HFF-Myc (cell line): ENCODE measurements around the gene FHL3.

ENCODE experiments used
- DNase-seq: peaks from one replicate; pipeline ENCODE4 v3.0.0-alpha.2; 2011; ENCODE audit warnings: low read depth; ENCODE audit errors: extremely low read depth
- H3K4me3 ChIP-seq: replicated peaks from 2 replicates; pipeline ENCODE4 v1.5.1; 2011; ENCODE audit warnings: low read depth, mild to moderate bottlenecking, control low read depth, low read length
- CTCF ChIP-seq: IDR thresholded peaks from 2 replicates; pipeline ENCODE4 v1.5.1; 2012; ENCODE audit warnings: mild to moderate bottlenecking, low read depth, low read length, control low read depth; ENCODE audit errors: missing control alignments

FHL3 gene

DNA sequence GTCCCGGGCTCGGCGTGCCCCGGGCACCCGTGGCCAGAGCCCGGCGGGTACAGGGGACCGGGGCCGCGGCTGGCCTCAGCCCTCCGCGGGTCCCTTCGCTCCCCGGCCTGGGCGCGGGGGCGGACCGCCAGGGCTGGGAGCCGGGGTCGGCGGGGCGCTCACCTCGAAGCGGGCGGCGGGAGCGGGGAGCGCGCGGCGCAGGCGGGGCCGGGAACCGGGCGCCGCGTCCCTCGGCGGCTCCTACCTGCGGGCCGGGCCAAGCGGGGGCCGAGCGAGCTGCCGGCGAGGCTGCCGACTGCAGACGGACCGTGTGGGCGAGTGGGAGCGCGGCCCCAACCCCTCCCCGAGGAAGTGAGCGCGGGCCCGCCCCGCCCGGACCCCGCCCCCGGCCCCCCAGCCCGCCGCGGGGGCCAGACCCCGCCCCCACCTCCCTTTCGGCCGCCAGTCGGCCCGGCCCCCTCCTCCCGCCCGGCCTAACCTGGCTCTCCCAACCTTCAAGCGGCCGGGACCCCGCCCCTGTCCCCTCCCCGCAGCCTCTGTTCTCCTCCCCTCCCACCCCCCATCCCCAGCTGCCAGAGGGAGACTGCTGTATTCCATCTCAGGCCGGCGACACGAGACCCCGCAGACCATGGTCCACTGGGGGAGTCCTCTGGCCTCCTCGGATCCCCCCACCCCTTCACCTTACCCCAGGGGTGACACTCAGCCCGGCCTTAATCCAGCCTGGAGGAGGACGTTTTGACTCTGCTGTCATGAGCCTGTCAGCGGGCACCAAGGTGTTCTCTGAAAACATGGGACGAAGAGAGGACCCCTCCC is at the start of gene FHL3:
Gene FHL3, minus strand, starts transcription at position 320 of the 813 bp plus-strand sequence. CDS start 6,102 bp downstream, outside the sequence.
- no peak for TF ChIP-seq CTCF
- peak within 1 kb of the TSS; percentile 96 for H3K4me3 ChIP-seq
- DNase-seq, result no peak

- DNase-seq, result no peak
Measured at GRCh38 chr1:38053416-38054091, 48.2 kb upstream of the FHL3 start.

GRCh38 chr1:38052750-38053415 is 47.6 kb upstream of the FHL3 start:
- H3K4me3 ChIP-seq, result no peak overlapping the region
- TF ChIP-seq CTCF, result no peak
- DNase-seq, result no peak

More at GRCh38 chr1:38053416-38054091, 48.2 kb upstream of the FHL3 start:
- H3K4me3 ChIP-seq, result no peak overlapping the region
- TF ChIP-seq CTCF, result no peak

GRCh38 chr1:38051079-38051543 is 45.8 kb upstream of the FHL3 start:
- DNase-seq, result no peak
- no peak for TF ChIP-seq CTCF

DNA sequence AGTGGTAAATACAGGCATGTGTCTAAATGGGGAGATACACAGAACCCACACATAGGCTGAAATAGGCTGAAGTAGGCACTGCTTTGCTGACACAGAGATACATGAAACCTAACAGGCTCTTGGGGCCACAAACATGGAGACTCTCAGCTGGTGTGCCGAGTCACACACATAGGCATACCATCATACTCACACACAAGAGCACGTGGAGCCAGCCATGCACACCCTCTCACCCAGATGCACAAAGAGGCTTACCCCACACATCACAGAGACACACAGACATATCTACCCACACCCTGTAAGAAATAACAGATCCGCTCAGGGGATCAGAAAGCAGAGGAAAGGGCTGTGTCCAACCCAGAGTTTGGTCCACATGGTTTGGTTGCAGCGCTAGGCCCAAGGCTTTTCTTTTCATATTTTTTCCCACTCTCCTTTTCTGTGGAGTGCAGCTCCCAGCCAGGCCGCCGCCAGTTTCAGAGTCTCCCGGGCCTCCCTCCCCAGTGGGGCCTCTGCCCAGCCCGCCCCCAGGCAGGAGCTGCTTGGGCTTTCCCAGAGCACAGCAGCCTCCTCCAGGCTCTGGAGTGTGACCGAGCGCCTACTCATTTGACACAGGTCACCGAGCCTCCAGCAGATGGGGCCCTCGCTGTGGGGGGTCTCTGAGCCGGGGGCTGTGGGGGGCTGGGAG is 45.2 kb upstream of the FHL3 start:
- no peak for DNase-seq
- TF ChIP-seq CTCF, result no peak
- no peak overlapping the region for H3K4me3 ChIP-seq

More at GRCh38 chr1:38051079-38051543, 45.8 kb upstream of the FHL3 start:
- no peak overlapping the region for H3K4me3 ChIP-seq

- peak overlapping the region; percentile 45 for H3K4me3 ChIP-seq
- DNase-seq, result no peak
- no peak for TF ChIP-seq CTCF
Measured at GRCh38 chr1:38047603-38048141, 42.4 kb upstream of the FHL3 start.
